ENCODE data around the gene C1QTNF1.

- TF ChIP-seq POLR2AphosphoS5 (IDR thresholded peaks at IDR 0.05; ENCODE audit: low read depth, low read length) (no peak), POLR2A (IDR thresholded peaks at IDR 0.05; ENCODE audit: low read depth, low read length) (no peak), TAF1 (IDR thresholded peaks at IDR 0.05; ENCODE audit: low read depth, low read length) (no peak), SPI1 (IDR thresholded peaks at IDR 0.05; ENCODE audit: low read depth, low read length) (no peak), POU2F2 (IDR thresholded peaks at IDR 0.05; ENCODE audit: low read depth, low read length) (no peak), PAX5 (IDR thresholded peaks at IDR 0.05; ENCODE audit: insufficient read depth, low read length, severe bottlenecking) (no peak)
These were observed 61.4 kb downstream of the C1QTNF1 start for GRCh38 chr17:79085154-79085920.

Data from GM12891 (cell line).